Colonic mucosa (tissue), 4 donors: ENCODE results near the gene FHOD3. TPM values are rescaled to one million over a fixed set of nuclear protein-coding genes. Genes with fewer than 3 reads are reported as not detected.
"Not testable (repeated sequence)": the region's sequence is repeated elsewhere in the genome, so short reads cannot be mapped to it uniquely, and the experiment has no call there.

Source experiments
- DNase-seq: peaks from one replicate; pipeline ENCODE4 v3.0.0-alpha.2; 2020
- H3K27ac ChIP-seq: fragments of 200-600 bp; one replicate; pipeline ENCODE4 v1.8.0; 2021
- H3K27me3 ChIP-seq: fragments of 200-600 bp; one replicate; pipeline ENCODE4 v1.8.0; 2021
- H3K36me3 ChIP-seq: fragments of 200-600 bp; one replicate; pipeline ENCODE4 v1.8.0; 2021
- H3K4me1 ChIP-seq: fragments of 200-600 bp; one replicate; pipeline ENCODE4 v1.8.0; 2021; ENCODE audit warnings: mild to moderate bottlenecking
- H3K4me3 ChIP-seq: fragments of 200-600 bp; one replicate; pipeline ENCODE4 v1.8.0; 2021
- H3K9ac ChIP-seq, 2 donors: one replicate each; pipeline ENCODE4 v1.7.0; 2013; ENCODE audit warnings: control low read depth in 2 of 2, low read depth in 2 of 2, low read length in 2 of 2
- H3K9me3 ChIP-seq: fragments of 200-600 bp; one replicate; pipeline ENCODE4 v1.8.0; 2021
- intact Hi-C: fragments of 100-400 bp; cut with DNase I; formaldehyde crosslinking; loops from one replicate; pipeline ENCODE4 v1.14.1; 2022
- total RNA-seq, 2 donors: library from RNA; stranded (reverse); fragmentation: NEBNext Ultra II Directional in 1 of 2; extraction: Animal tissue kit (Norgen Biotek cat#: 25700) in 1 of 2; gene quantifications; one replicate each; pipeline ENCODE4 v1.2.1, GENCODE V29; 2021
- TF ChIP-seq, protein P1 (sequence below): fragments of 200-600 bp; IDR thresholded peaks from one replicate; pipeline ENCODE4 v1.8.0; 2022; ENCODE audit warnings: antibody characterized with exemption, mild to moderate bottlenecking
- donor health status: healthy.
- donor health status: DM: no; HTN: no; CAD: no.
- donor health status: DM: no; HTN: no; CAD: no.

The FHOD3 gene
- total RNA-seq, 2 donors from 2014 or later = 2.5 to 4.1 TPM

DNA sequence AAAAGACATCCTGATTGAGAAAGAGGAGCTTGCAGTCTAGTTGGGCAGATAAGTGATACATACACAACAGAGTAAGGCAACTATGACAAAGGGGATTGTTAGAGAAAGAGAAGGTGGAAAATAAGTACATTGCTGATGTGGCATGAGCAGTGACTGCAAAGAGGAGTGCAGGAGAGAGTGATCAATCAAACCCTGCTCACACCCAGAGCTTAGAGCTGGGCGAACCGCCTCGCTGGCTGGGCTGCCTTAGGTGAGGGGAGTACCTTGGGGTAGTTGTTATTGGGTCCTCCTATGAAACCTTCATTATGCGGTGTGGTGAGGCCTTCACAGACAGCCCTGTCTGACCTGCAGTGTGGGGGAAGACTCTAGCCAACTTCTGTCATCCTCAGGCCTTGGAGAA is 161.7 kb downstream of the FHOD3 start:
- no peaks in the 10 kb centered on the region for H3K9me3 ChIP-seq
- intact Hi-C loops = no loop called here
- DNase-seq = no peak
- no peaks in the 10 kb centered on the region for H3K27me3 ChIP-seq
- no peak overlapping the region for H3K27ac ChIP-seq
- TF ChIP-seq, protein P1, sequence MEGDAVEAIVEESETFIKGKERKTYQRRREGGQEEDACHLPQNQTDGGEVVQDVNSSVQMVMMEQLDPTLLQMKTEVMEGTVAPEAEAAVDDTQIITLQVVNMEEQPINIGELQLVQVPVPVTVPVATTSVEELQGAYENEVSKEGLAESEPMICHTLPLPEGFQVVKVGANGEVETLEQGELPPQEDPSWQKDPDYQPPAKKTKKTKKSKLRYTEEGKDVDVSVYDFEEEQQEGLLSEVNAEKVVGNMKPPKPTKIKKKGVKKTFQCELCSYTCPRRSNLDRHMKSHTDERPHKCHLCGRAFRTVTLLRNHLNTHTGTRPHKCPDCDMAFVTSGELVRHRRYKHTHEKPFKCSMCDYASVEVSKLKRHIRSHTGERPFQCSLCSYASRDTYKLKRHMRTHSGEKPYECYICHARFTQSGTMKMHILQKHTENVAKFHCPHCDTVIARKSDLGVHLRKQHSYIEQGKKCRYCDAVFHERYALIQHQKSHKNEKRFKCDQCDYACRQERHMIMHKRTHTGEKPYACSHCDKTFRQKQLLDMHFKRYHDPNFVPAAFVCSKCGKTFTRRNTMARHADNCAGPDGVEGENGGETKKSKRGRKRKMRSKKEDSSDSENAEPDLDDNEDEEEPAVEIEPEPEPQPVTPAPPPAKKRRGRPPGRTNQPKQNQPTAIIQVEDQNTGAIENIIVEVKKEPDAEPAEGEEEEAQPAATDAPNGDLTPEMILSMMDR = no peak
- H3K4me1 ChIP-seq = no peaks in the 10 kb centered on the region
- no peaks in the 10 kb centered on the region for H3K36me3 ChIP-seq
- no peak overlapping the region for H3K9ac ChIP-seq
- no peak overlapping the region for H3K4me3 ChIP-seq

DNA sequence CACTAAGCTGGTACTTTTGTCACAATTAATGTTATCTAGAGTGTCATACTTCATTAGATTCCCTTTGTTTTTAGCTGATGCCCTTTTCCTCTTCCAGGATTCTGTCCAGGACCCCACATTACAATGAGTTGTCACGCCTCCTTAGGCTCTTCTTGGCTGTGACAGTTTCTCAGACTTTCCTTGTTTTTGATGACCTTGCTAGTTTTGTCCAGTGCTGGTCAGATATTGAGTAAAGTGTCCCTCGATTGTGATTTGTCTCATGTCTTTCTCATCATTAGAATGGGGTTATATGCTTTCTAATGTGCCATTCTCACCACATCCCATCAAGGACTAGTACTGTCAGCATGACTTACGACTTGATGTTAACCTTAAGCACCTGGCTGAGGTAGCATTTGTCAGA is 162.3 kb downstream of the FHOD3 start:
- H3K9ac ChIP-seq = no peak overlapping the region
- no peak overlapping the region for H3K27ac ChIP-seq
- H3K4me1 ChIP-seq = no peaks in the 10 kb centered on the region
- no peaks in the 10 kb centered on the region for H3K36me3 ChIP-seq
- H3K9me3 ChIP-seq = no peaks in the 10 kb centered on the region
- TF ChIP-seq, protein P1 = no peak
- no peak for DNase-seq
- intact Hi-C loops = no loop called here
- H3K27me3 ChIP-seq = no peaks in the 10 kb centered on the region
- H3K4me3 ChIP-seq = no peak overlapping the region

DNA sequence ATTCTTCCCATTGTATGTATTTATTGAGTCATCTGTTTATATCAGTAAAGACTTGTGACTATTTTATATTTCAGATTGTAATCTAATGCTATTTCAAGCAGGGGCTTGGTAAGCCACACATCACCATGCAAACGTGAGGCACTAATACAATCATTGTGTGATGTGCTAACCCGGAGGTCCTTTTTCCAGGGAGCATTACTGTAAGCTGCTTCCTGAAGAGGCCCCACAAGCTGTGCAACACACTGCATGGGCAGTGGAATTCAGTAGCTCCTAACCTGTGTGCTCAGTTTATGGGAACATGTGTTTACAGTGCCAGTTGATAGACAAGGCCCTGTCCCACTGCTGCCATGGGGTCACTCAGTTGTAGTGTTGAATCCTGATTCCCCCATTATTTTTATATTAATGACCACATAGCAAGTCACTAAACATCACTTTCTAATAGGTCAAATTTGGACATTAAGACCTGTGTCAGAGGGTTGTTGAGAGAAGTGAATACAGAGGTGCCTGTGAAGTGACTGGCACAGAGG is 162.9 kb downstream of the FHOD3 start:
- Histone ChIP-seq H3K9me3 (no peaks in the 10 kb centered on the region), H3K4me3 (no peak overlapping the region), H3K4me1 (no peaks in the 10 kb centered on the region), H3K36me3 (no peaks in the 10 kb centered on the region), H3K9ac (no peak overlapping the region), H3K27ac (no peak overlapping the region), H3K27me3 (no peaks in the 10 kb centered on the region)
- no peak for DNase-seq
- TF ChIP-seq, protein P1 = no peak
- intact Hi-C loops = no loop called here

DNA sequence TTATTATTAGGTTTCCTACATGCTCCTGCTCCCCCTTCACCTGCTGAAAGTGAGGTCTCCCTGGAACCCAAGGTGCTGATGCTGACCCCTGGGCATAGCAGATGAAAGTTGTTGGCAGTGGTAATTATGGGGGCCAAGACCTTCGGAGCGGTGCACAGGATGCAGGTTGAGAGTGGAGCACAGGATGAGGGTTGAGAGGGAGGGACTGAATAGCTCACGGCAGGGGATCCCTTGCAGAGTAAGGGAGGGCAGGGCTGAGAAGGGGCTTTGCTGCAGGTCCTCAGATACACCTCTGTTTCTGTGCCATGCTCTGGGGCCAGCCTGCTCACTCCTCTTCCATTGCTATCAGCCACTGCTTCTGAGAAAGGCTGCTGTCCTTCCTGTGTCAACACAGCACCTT is 163.3 kb downstream of the FHOD3 start:
- H3K4me3 ChIP-seq = no peak overlapping the region
- no peak overlapping the region for H3K9ac ChIP-seq
- TF ChIP-seq, protein P1 = no peak
- no peaks in the 10 kb centered on the region for H3K27me3 ChIP-seq
- DNase-seq = no peak
- no peaks in the 10 kb centered on the region for H3K36me3 ChIP-seq
- intact Hi-C loops = no loop called here
- no peaks in the 10 kb centered on the region for H3K9me3 ChIP-seq
- no peaks in the 10 kb centered on the region for H3K4me1 ChIP-seq
- no peak overlapping the region for H3K27ac ChIP-seq

DNA sequence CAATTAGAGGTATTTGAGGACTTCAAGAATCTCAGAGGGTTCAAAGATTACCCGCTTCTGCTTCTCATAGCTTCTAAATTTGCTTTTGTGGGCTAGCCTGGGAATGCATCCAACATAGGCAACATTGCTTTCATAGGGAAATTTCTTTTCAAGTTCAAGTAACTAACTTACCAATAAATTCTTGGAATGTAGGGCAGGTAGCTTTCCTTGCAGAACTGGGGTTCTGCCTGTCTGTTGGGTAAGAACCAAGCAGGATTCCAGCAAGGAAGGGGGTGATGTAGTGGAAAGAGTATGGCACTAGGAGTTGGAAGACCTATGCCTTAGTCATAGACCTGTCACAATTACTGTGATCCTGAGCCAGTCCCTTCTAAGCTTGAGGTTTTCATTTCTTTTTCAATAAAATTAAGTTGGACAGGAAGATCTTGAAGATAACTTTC is 164.1 kb downstream of the FHOD3 start:
- no peak for DNase-seq
- H3K27me3 ChIP-seq = no peaks in the 10 kb centered on the region
- no peak overlapping the region for H3K4me3 ChIP-seq
- no peaks in the 10 kb centered on the region for H3K4me1 ChIP-seq
- TF ChIP-seq, protein P1 = no peak
- no peak overlapping the region for H3K27ac ChIP-seq
- H3K36me3 ChIP-seq = no peaks in the 10 kb centered on the region
- H3K9me3 ChIP-seq = no peaks in the 10 kb centered on the region
- no peak overlapping the region for H3K9ac ChIP-seq
- intact Hi-C loops = no loop called here

DNA sequence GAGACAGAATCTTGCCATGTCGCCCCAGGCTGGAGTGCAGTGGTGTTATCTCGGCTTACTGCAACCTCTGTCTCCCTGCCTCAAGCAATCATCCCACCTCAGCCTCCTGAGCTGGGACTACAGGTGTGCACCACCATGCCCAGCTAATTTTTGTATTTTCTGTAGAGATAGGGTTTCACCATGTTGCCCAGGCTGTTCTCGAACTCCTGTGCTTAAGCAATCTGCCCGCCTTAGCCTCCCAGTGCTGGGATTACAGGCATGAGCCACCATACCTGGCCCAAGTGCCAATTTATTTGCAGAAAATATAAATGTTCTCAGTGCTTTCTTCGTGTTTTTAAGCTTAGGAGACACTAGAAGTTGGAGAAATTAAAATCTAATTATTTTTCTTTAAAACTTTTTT is 166.0 kb downstream of the FHOD3 start:
- H3K4me3 ChIP-seq, H3K36me3 ChIP-seq, H3K9me3 ChIP-seq, intact Hi-C loops, H3K27ac ChIP-seq, H3K9ac ChIP-seq, H3K4me1 ChIP-seq, DNase-seq, H3K27me3 ChIP-seq: not testable (repeated sequence)
